Heart left ventricle (tissue), 16 donors: ENCODE measurements around the gene GTPBP6. TPM values are rescaled to one million over a fixed set of nuclear protein-coding genes. Genes with fewer than 3 reads are reported as not detected.
A peak's percentile ranks its signal among the peaks of the same experiment; 100 is the strongest.

Source experiments
- ATAC-seq, 4 donors: fragments of 200-7000 bp; cut with Tn5 transposase; one replicate each; pipeline ENCODE4 v1.9.1; 2020 to 2022; ENCODE audit warnings: moderate library complexity in 4 of 4, mild to moderate bottlenecking in 3 of 4, moderate number of reproducible peaks in 1 of 4
- DNase-seq, 5 donors: peaks; one replicate each; pipeline ENCODE4 v3.0.0-alpha.2; 2020
- H3K27ac ChIP-seq, 12 donors: fragments of 200-600 bp; sonication (generic) in 4 of 12; one replicate each; pipeline versions ENCODE4 v1.5.0 to v1.8.0; 2016 to 2022; ENCODE audit warnings: mild to moderate bottlenecking in 2 of 12
- H3K27me3 ChIP-seq, 9 donors: fragments of 200-600 bp; sonication (generic) in 2 of 9; one replicate each; pipeline versions ENCODE4 v1.5.1 to v1.8.0; 2016 to 2022; ENCODE audit warnings: mild to moderate bottlenecking in 3 of 9
- H3K36me3 ChIP-seq, 9 donors: fragments of 200-600 bp; sonication (generic) in 2 of 9; one replicate each; pipeline versions ENCODE4 v1.5.0 to v1.8.0; 2018 to 2022; ENCODE audit warnings: mild to moderate bottlenecking in 2 of 9
- H3K4me1 ChIP-seq, 12 donors: fragments of 200-600 bp; sonication (generic) in 4 of 12; one replicate each; pipeline versions ENCODE4 v1.5.0 to v1.8.0; 2016 to 2022; ENCODE audit warnings: mild to moderate bottlenecking in 3 of 12
- H3K4me3 ChIP-seq, 12 donors: fragments of 200-600 bp; sonication (generic) in 4 of 12; one replicate each; pipeline versions ENCODE4 v1.5.0 to v1.8.0; 2017 to 2022; ENCODE audit warnings: mild to moderate bottlenecking in 9 of 12, moderate library complexity in 4 of 12
- H3K9me3 ChIP-seq, 12 donors: fragments of 200-600 bp; sonication (generic) in 4 of 12; one replicate each; pipeline versions ENCODE4 v1.5.0 to v1.8.0; 2016 to 2022; ENCODE audit warnings: mild to moderate bottlenecking in 1 of 12
- POLR2A ChIP-seq, 2 donors: fragments of 450-650 bp; IDR thresholded peaks; one replicate each; pipeline ENCODE4 v1.6.1; 2017; ENCODE audit warnings: antibody characterized with exemption in 2 of 2, mild to moderate bottlenecking in 2 of 2, moderate library complexity in 2 of 2
- WGBS, 4 donors: extraction: QIAGEN DNeasy Blood & Tissue Kit in 2 of 4; methylation state at CpG; one replicate each; pipeline versions ENCODE4 v1.1.5 to v1.1.7; 2013 to 2018; 5-methylcytosine and 5-hydroxymethylcytosine counted together
- intact Hi-C, 10 donors: fragments of 100-400 bp; cut with DNase I; formaldehyde crosslinking; loops; one replicate each; pipeline versions ENCODE4 v1.11.1 to v1.14.2; 2022
- polyA plus RNA-seq, 2 donors: library from polyadenylated mRNA; stranded (reverse); fragments of 200-250 nt; gene quantifications; one replicate each; pipeline ENCODE4 v1.2.3, GENCODE V29; 2013
- total RNA-seq, 9 donors: library from RNA; depleted of rRNA in 2 of 9; stranded (reverse); fragments of >200 nt in 2 of 9; fragmentation: NEBNext Ultra II Directional in 3 of 9; extraction: Animal tissue kit (Norgen Biotek cat#: 25700) in 3 of 9; gene quantifications; one replicate each; pipeline versions ENCODE4 v1.1.0 to v1.2.4, GENCODE V29; 2016 to 2023
- TF ChIP-seq, protein P1 (sequence below), 12 donors: fragments of 200-600 bp; sonication (generic) in 4 of 12; IDR thresholded peaks; one replicate each; pipeline versions ENCODE4 v1.5.0 to v1.8.0; 2018 to 2022; ENCODE audit warnings: antibody characterized with exemption in 12 of 12, mild to moderate bottlenecking in 5 of 12
- donor health status: ischemic (EF 13 %, LVEDD 7.1; RV severe dilation, severe dysfunction).
- donor health status: healthy with polysubstance abuse.
- donor health status: DM: no; HTN: yes; CAD: no.
- donor health status: DM: no; HTN: no; CAD: no.
- donor health status: ischemic (EF 25% LVEDD 6.9; RV normal size, moderate dysfunction).
- donor health status: ischemic (EF 25% LVEDD 5.7; RV mildly dilated, moderate dysfunction).
- donor health status: healthy.
- donor health status: DM: yes; HTN: yes; CAD: no.
- donor health status: ischemic (EF 35%, LVEDD 5.7; RV mildly dilated, moderate dysfunction).
- donor health status: nonischemic (EF 11% LVEDD 7.7; RV severe dilation, severe dysfunction).
- donor health status: DM: yes; HTN: yes; CAD: no.
- donor health status: PGD.
- donor health status: ischemic (EF 29% LVEDD 5.4; RV normal size, mild dysfunction).
- donor health status: nonischemic (EF 23%, LVEDD 6.1; RV moderate dilation, normal function).

Gene GTPBP6
- total and polyA plus RNA-seq, 11 donors, result 31.3 to 102 (median 49.9) TPM

DNA sequence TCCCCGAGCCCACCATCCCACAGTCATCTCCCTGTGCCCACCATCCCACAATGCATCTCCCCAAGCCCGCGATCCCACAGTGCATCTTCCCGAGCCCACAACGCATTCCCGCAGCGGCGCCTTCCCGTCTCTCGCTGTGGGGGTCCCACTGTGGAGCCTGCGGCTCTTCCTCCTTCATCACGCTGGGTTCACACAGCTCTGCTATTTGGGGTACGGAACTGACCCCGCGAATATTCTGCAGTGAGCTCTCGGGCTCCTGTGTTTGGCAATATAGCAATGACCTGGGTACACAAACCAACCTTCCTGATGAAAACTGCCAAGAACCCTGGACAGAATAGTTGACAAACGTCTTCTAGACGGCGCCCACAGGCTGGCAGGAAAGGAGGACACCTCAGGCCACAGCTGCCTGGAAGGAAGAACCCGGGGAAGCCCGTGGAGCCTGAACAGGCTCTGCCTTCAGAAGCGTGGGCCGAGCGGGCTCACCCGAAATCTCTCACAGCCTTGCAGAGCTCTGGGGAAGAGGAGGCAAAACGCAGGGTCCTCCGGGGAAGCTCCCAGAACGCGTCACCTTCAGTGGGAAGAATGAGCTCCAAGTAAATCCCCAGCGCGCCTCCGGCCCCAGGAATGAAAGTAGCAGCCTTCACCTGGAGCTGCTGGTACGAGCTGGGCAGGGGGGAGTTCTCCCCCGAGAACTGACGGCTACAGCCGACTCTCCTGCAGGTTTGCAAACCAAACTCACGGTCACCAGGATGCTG, 45.2 kb upstream of the GTPBP6 start:
- H3K27me3 ChIP-seq, result no peaks in the 10 kb centered on the region
- intact Hi-C loops, result no loop called here
- ATAC-seq, result no peak
- H3K9me3 ChIP-seq, result peaks cover 0 to 22% (median 10%) of the 10 kb centered on the region in 12 donors
- 91 to 96% (median 94%) methylated on average over 31 to 37 of the region's 37 CpGs for WGBS, 4 donors
- peak in 2 of 5 donors; percentile 6 to 21 for DNase-seq
- H3K4me3 ChIP-seq, result no peak overlapping the region
- no peak for TF ChIP-seq POLR2A (IDR thresholded peaks at IDR 0.05)
- TF ChIP-seq, protein P1, sequence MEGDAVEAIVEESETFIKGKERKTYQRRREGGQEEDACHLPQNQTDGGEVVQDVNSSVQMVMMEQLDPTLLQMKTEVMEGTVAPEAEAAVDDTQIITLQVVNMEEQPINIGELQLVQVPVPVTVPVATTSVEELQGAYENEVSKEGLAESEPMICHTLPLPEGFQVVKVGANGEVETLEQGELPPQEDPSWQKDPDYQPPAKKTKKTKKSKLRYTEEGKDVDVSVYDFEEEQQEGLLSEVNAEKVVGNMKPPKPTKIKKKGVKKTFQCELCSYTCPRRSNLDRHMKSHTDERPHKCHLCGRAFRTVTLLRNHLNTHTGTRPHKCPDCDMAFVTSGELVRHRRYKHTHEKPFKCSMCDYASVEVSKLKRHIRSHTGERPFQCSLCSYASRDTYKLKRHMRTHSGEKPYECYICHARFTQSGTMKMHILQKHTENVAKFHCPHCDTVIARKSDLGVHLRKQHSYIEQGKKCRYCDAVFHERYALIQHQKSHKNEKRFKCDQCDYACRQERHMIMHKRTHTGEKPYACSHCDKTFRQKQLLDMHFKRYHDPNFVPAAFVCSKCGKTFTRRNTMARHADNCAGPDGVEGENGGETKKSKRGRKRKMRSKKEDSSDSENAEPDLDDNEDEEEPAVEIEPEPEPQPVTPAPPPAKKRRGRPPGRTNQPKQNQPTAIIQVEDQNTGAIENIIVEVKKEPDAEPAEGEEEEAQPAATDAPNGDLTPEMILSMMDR (IDR thresholded peaks at IDR 0.05), result no peak
- peaks cover 0 to 26% (median 13%) of the 10 kb centered on the region in 9 donors for H3K36me3 ChIP-seq
- peaks cover 0 to 7% (median 0%) of the 10 kb centered on the region in 12 donors for H3K4me1 ChIP-seq
- peak overlapping the region in 1 of 12 donors; percentile 37 for H3K27ac ChIP-seq

DNA sequence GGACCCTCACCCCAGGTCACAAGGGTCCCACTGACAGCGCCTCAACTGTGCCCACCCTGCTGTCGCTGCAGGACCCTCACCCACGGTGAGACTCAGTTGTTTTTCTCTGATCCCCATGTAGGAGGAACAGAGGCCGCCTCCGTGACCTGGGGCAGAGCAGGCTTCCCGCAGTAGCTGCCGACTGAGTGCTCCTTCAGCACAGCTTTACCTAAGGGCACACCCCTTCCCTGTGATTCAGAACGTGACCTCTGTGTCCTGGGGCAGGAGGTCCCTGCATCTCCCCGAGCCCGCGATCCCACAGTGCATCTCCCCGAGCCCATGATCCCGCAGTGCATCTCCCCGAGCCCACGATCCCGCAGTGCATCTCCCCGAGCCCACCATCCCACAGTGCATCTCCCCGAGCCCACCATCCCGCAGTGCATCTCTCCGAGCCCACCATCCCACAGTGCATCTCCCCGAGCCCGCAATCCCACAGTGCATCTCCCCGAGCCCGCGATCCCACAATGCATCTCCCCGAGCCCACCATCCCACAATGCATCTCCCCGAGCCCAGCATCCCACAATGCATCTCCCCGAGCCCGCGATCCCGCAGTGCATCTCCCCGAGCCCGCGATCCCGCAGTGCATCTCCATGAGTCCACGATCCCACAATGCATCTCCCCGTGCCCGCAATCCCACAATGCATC, 44.5 kb upstream of the GTPBP6 start:
- intact Hi-C loops, result no loop called here
- ATAC-seq (no peak), DNase-seq (peak in 2 of 5 donors; percentile 4 to 21)
- peaks cover 0 to 32% (median 13%) of the 10 kb centered on the region in 9 donors for H3K36me3 ChIP-seq
- WGBS, 4 donors, result 78 to 87% (median 81%) methylated on average over 36 to 38 of the region's 38 CpGs
- no peak overlapping the region for H3K27ac ChIP-seq
- TF ChIP-seq POLR2A (IDR thresholded peaks at IDR 0.05), result no peak
- TF ChIP-seq, protein P1 (IDR thresholded peaks at IDR 0.05), result no peak
- H3K4me1 ChIP-seq, result peaks cover 0 to 7% (median 0%) of the 10 kb centered on the region in 12 donors
- no peak overlapping the region for H3K4me3 ChIP-seq
- peaks cover 0 to 22% (median 10%) of the 10 kb centered on the region in 12 donors for H3K9me3 ChIP-seq
- no peaks in the 10 kb centered on the region for H3K27me3 ChIP-seq

DNA sequence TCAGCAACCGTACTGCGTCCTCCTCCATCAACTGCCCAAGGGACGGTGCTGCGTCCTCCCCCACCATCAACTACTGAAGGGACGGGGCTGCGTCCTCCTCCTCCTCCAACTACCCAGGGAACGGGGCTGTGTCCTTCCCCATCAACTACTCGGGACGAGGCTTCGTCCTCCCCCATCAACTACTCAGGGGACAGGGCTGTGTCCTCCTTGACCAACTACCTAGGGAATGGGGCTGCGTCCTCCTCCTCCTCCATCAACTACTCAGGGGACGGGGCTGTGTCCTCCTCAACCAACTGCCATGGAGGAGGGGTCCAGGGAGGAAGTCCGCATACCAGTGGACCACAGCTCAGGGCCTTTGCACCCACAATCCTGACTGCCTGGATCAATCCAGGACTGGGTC, 43.8 kb upstream of the GTPBP6 start:
- intact Hi-C loops, result no loop called here
- peaks cover 0 to 22% (median 10%) of the 10 kb centered on the region in 12 donors for H3K9me3 ChIP-seq

More for the DNA sequence above, 43.8 kb upstream of the GTPBP6 start:
- H3K4me3 ChIP-seq, result no peak overlapping the region
- H3K36me3 ChIP-seq, result peaks cover 0 to 36% (median 13%) of the 10 kb centered on the region in 9 donors
- 93 to 97% (median 93%) methylated on average over 12 to 13 of the region's 13 CpGs for WGBS, 4 donors
- DNase-seq (peak in 1 of 5 donors; percentile 5), ATAC-seq (peak in 1 of 4 donors; percentile 14)
- TF ChIP-seq, protein P1 (IDR thresholded peaks at IDR 0.05), result no peak
- no peak for TF ChIP-seq POLR2A (IDR thresholded peaks at IDR 0.05)
- H3K27me3 ChIP-seq, result no peaks in the 10 kb centered on the region
- H3K4me1 ChIP-seq, result peaks cover 0 to 7% (median 0%) of the 10 kb centered on the region in 12 donors
- no peak overlapping the region for H3K27ac ChIP-seq
